ENCODE results near the gene WDR5B. TPM values are rescaled to one million over a fixed set of nuclear protein-coding genes. Genes with fewer than 3 reads are reported as not detected.

WDR5B gene
- total and polyA plus RNA-seq, 4 donors: 1.8 to 3.7 (median 2.0) TPM

DNA sequence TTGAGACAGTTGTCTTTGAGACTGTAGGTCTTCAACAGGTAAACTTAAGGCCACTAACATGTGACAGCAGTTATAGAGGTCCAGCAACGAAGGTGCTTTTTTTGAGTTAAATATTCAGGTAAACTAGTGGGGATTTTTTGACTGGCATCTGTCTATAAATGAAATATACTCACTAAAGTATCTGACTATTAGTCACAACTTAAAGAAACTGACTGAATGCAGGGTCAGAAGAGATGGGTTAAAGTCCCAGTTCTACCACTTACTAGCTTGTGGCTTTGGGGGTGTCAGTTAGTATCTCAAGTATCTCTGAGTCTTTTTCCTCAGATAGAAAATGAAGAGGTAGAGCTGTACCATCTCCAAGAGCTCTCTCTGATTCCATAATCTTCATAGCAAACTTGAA is 50.8 kb downstream of the WDR5B start:
- Histone ChIP-seq H3K9me3 (ENCODE audit: control insufficient read depth in 4 of 4, low read length in 3 of 4) (no peaks in the 10 kb centered on the region), H3K4me1 (ENCODE audit: control insufficient read depth in 4 of 4, insufficient read depth in 4 of 4, low read length in 3 of 4) (peaks cover 5 to 31% (median 11%) of the 10 kb centered on the region in 4 donors), H3K36me3 (ENCODE audit: control insufficient read depth in 4 of 4, insufficient read depth in 3 of 4, low read depth in 1 of 4, low read length in 3 of 4) (peaks cover 2 to 11% (median 5%) of the 10 kb centered on the region in 4 donors), H3K27ac (ENCODE audit: low read depth in 1 of 2, low read length in 2 of 2) (peak overlapping the region; percentile 22 to 54), H3K27me3 (ENCODE audit: control insufficient read depth in 4 of 4, insufficient read depth in 4 of 4, low read length in 3 of 4) (no peaks in the 10 kb centered on the region), H3K4me3 (ENCODE audit: low read depth in 1 of 3, low read length in 3 of 3) (no peak overlapping the region), H3K9ac (ENCODE audit: low read depth in 1 of 2, low read length in 2 of 2) (no peak overlapping the region)
- no peak for DNase-seq (ENCODE audit: low spot score)
- TF ChIP-seq RAD21 (IDR thresholded peaks at IDR 0.05) (no peak), GABPA (IDR thresholded peaks at IDR 0.05 in 1 of 2, conservative IDR thresholded peaks at IDR 0.05 in 1 of 2) (no peak), HNF4G (IDR thresholded peaks at IDR 0.05) (no peak), SP1 (IDR thresholded peaks at IDR 0.05) (no peak), HNF4A (conservative IDR thresholded peaks at IDR 0.05) (no peak), RXRA (IDR thresholded peaks at IDR 0.05) (no peak), FOXA1 (IDR thresholded peaks at IDR 0.05) (no peak), TAF1 (conservative IDR thresholded peaks at IDR 0.05) (no peak), FOXA2 (IDR thresholded peaks at IDR 0.05) (no peak), EGR1 (IDR thresholded peaks at IDR 0.05; ENCODE audit: low read depth in 2 of 2) (no peak), JUND (IDR thresholded peaks at IDR 0.05) (no peak), YY1 (IDR thresholded peaks at IDR 0.05) (no peak)
- TF ChIP-seq, protein P1, sequence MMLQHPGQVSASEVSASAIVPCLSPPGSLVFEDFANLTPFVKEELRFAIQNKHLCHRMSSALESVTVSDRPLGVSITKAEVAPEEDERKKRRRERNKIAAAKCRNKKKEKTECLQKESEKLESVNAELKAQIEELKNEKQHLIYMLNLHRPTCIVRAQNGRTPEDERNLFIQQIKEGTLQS (IDR thresholded peaks at IDR 0.05): no peak
- TF ChIP-seq, protein P2, sequence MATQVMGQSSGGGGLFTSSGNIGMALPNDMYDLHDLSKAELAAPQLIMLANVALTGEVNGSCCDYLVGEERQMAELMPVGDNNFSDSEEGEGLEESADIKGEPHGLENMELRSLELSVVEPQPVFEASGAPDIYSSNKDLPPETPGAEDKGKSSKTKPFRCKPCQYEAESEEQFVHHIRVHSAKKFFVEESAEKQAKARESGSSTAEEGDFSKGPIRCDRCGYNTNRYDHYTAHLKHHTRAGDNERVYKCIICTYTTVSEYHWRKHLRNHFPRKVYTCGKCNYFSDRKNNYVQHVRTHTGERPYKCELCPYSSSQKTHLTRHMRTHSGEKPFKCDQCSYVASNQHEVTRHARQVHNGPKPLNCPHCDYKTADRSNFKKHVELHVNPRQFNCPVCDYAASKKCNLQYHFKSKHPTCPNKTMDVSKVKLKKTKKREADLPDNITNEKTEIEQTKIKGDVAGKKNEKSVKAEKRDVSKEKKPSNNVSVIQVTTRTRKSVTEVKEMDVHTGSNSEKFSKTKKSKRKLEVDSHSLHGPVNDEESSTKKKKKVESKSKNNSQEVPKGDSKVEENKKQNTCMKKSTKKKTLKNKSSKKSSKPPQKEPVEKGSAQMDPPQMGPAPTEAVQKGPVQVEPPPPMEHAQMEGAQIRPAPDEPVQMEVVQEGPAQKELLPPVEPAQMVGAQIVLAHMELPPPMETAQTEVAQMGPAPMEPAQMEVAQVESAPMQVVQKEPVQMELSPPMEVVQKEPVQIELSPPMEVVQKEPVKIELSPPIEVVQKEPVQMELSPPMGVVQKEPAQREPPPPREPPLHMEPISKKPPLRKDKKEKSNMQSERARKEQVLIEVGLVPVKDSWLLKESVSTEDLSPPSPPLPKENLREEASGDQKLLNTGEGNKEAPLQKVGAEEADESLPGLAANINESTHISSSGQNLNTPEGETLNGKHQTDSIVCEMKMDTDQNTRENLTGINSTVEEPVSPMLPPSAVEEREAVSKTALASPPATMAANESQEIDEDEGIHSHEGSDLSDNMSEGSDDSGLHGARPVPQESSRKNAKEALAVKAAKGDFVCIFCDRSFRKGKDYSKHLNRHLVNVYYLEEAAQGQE (IDR thresholded peaks at IDR 0.05): no peak
- TF ChIP-seq, protein P3, sequence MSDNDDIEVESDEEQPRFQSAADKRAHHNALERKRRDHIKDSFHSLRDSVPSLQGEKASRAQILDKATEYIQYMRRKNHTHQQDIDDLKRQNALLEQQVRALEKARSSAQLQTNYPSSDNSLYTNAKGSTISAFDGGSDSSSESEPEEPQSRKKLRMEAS (IDR thresholded peaks at IDR 0.05): no peak
- TF ChIP-seq, protein P4, sequence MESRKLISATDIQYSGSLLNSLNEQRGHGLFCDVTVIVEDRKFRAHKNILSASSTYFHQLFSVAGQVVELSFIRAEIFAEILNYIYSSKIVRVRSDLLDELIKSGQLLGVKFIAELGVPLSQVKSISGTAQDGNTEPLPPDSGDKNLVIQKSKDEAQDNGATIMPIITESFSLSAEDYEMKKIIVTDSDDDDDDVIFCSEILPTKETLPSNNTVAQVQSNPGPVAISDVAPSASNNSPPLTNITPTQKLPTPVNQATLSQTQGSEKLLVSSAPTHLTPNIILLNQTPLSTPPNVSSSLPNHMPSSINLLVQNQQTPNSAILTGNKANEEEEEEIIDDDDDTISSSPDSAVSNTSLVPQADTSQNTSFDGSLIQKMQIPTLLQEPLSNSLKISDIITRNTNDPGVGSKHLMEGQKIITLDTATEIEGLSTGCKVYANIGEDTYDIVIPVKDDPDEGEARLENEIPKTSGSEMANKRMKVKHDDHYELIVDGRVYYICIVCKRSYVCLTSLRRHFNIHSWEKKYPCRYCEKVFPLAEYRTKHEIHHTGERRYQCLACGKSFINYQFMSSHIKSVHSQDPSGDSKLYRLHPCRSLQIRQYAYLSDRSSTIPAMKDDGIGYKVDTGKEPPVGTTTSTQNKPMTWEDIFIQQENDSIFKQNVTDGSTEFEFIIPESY (IDR thresholded peaks at IDR 0.05): no peak
- 83% methylated on average over 1 of the region's 1 CpG for WGBS

DNA sequence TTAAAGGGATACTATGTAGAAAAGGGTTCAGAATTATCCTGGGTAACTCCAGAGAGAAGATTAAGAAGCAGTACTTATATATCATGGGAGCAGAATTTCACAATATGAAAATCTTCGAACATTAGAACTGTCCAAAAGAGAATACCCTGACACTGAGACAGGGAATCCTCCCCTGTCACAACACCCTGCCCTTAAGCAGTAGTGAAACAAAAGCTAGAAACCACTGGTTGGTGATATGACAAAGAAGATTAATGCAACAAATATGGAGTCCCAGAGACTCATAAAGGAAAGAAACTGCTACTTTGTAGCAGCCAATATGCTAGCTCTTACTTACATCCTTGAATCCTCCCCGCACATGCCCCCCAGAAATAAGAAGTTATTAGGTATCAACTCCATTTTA is 51.4 kb downstream of the WDR5B start:
- 89% methylated on average over 2 of the region's 2 CpGs for WGBS
- Histone ChIP-seq H3K36me3 (ENCODE audit: control insufficient read depth in 4 of 4, insufficient read depth in 3 of 4, low read depth in 1 of 4, low read length in 3 of 4) (peaks cover 2 to 11% (median 4%) of the 10 kb centered on the region in 4 donors), H3K4me3 (ENCODE audit: low read depth in 1 of 3, low read length in 3 of 3) (no peak overlapping the region), H3K9me3 (ENCODE audit: control insufficient read depth in 4 of 4, low read length in 3 of 4) (no peaks in the 10 kb centered on the region), H3K27ac (ENCODE audit: low read depth in 1 of 2, low read length in 2 of 2) (peak overlapping the region in 1 of 2 donors; percentile 54), H3K27me3 (ENCODE audit: control insufficient read depth in 4 of 4, insufficient read depth in 4 of 4, low read length in 3 of 4) (no peaks in the 10 kb centered on the region), H3K9ac (ENCODE audit: low read depth in 1 of 2, low read length in 2 of 2) (no peak overlapping the region), H3K4me1 (ENCODE audit: control insufficient read depth in 4 of 4, insufficient read depth in 4 of 4, low read length in 3 of 4) (peaks cover 5 to 31% (median 11%) of the 10 kb centered on the region in 4 donors)
- no peak for DNase-seq (ENCODE audit: low spot score)
- TF ChIP-seq, protein P4 (IDR thresholded peaks at IDR 0.05): no peak
- no peak for TF ChIP-seq SP1 (IDR thresholded peaks at IDR 0.05)
- no peak for TF ChIP-seq HNF4G (IDR thresholded peaks at IDR 0.05)
- TF ChIP-seq GABPA (IDR thresholded peaks at IDR 0.05 in 1 of 2, conservative IDR thresholded peaks at IDR 0.05 in 1 of 2): no peak
- TF ChIP-seq, protein P3 (IDR thresholded peaks at IDR 0.05): no peak
- TF ChIP-seq RXRA (IDR thresholded peaks at IDR 0.05): no peak
- TF ChIP-seq, protein P5, sequence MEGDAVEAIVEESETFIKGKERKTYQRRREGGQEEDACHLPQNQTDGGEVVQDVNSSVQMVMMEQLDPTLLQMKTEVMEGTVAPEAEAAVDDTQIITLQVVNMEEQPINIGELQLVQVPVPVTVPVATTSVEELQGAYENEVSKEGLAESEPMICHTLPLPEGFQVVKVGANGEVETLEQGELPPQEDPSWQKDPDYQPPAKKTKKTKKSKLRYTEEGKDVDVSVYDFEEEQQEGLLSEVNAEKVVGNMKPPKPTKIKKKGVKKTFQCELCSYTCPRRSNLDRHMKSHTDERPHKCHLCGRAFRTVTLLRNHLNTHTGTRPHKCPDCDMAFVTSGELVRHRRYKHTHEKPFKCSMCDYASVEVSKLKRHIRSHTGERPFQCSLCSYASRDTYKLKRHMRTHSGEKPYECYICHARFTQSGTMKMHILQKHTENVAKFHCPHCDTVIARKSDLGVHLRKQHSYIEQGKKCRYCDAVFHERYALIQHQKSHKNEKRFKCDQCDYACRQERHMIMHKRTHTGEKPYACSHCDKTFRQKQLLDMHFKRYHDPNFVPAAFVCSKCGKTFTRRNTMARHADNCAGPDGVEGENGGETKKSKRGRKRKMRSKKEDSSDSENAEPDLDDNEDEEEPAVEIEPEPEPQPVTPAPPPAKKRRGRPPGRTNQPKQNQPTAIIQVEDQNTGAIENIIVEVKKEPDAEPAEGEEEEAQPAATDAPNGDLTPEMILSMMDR (IDR thresholded peaks at IDR 0.05; ENCODE audit: low read depth, low read length, missing input control): no peak
- TF ChIP-seq JUND (IDR thresholded peaks at IDR 0.05): no peak
- TF ChIP-seq, protein P1 (IDR thresholded peaks at IDR 0.05): no peak
- TF ChIP-seq, protein P2 (IDR thresholded peaks at IDR 0.05): no peak
